NCI-H146 treated with DMSO at 0.1 percent for 48 hours (cell line): ENCODE results near the gene COL4A1.

Source experiments
- DNase-seq: peaks from one replicate; lab custom pipeline; 2025; ENCODE audit not compliant: unreplicated experiment; lab: John Stamatoyannopoulos, UW

Gene COL4A1

DNA sequence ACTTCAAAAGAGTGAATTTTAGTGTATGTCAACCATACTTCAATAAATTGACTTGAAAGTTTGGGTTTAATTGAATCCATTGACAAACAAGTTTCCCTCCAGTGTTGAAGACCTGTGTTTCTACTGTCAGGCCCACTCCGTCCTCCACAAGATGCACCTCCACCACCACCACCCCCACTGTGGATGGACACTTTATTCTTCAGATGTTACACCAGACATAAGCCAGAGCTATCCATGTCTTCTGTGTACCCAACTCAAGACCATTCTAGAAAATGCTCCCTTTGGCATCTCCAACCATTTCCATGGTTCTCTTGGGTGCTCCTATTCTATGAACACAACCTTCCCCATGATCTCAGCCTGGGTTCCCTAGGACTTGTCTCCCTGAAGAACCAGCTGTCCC lies 207.0 kb downstream of the COL4A1 start:
- DNase-seq, result no peak
